Cardiac muscle cell (in vitro differentiated cells and primary cell): Measurements from ENCODE around the gene FLRT3. TPM values are rescaled to one million over a fixed set of nuclear protein-coding genes. Genes with fewer than 3 reads are reported as not detected.

Experiments
- DNase-seq, 2 donors: peaks; one replicate each; pipeline versions ENCODE4 v3.0.0 to v3.0.0-alpha.2; 2010 to 2017; ENCODE audit warnings: low read depth in 1 of 2, low spot score in 1 of 2
- H3K27ac ChIP-seq: fragments of 200-600 bp; sonication (generic); 2 replicates; pipeline ENCODE4 v1.5.1; 2016
- H3K27me3 ChIP-seq: fragments of 200-600 bp; sonication (generic); 2 replicates; pipeline ENCODE4 v1.6.0; 2016; ENCODE audit warnings: control low read depth
- H3K36me3 ChIP-seq: fragments of 200-600 bp; sonication (generic); 2 replicates; pipeline ENCODE4 v1.5.1; 2016; ENCODE audit warnings: control low read depth
- H3K4me1 ChIP-seq: fragments of 200-600 bp; sonication (generic); 2 replicates; pipeline ENCODE4 v1.8.1; 2017; ENCODE audit warnings: low read depth, mild to moderate bottlenecking, mixed run types
- H3K4me3 ChIP-seq: fragments of 200-600 bp; sonication (generic); 2 replicates; pipeline ENCODE4 v1.5.1; 2016; ENCODE audit warnings: mild to moderate bottlenecking
- H3K9me3 ChIP-seq: fragments of 200-600 bp; sonication (generic); 2 replicates; pipeline ENCODE4 v1.5.1; 2017; ENCODE audit warnings: low read depth, mild to moderate bottlenecking, control low read depth
- CTCF ChIP-seq: IDR thresholded peaks from 2 replicates; pipeline ENCODE4 v1.5.1; 2012; ENCODE audit warnings: low read depth, mild to moderate bottlenecking, low read length
- polyA plus RNA-seq: library from polyadenylated mRNA; unstranded; fragments of >200 nt; fragmentation: Nextera tagmentation; extraction: Ambion mirVana; gene quantifications from 2 replicates; pipeline ENCODE4 v1.2.1, GENCODE V29; 2016
- total RNA-seq: library from RNA; depleted of rRNA; stranded (reverse); fragments of >200 nt; gene quantifications from 2 replicates; pipeline ENCODE4 v1.2.3, GENCODE V29; 2016

Gene FLRT3
- total and polyA plus RNA-seq, 2 experiments from 2014 or later, result 3.2 to 5.4 TPM

GRCh38 chr20:14378326-14378725 lies 40.9 kb upstream of the FLRT3 start:
- DNase-seq, result no peak
- Histone ChIP-seq H3K4me3 (no peak overlapping the region), H3K9me3 (no peaks in the 10 kb centered on the region), H3K27me3 (no peaks in the 10 kb centered on the region), H3K4me1 (peaks cover 22% of the 10 kb centered on the region), H3K36me3 (no peaks in the 10 kb centered on the region), H3K27ac (no peak overlapping the region)
- TF ChIP-seq CTCF, result no peak

GRCh38 chr20:14375416-14375985 lies 38.1 kb upstream of the FLRT3 start:
- no peaks in the 10 kb centered on the region for H3K9me3 ChIP-seq
- peaks cover 22% of the 10 kb centered on the region for H3K4me1 ChIP-seq
- H3K36me3 ChIP-seq, result no peaks in the 10 kb centered on the region
- no peak overlapping the region for H3K4me3 ChIP-seq
- peak in 1 of 2 donors; percentile 10 for DNase-seq
- no peak overlapping the region for H3K27ac ChIP-seq
- TF ChIP-seq CTCF, result no peak
- H3K27me3 ChIP-seq, result no peaks in the 10 kb centered on the region

GRCh38 chr20:14374196-14374595 lies 36.8 kb upstream of the FLRT3 start:
- DNase-seq, result peak in 1 of 2 donors; percentile 15
- Histone ChIP-seq H3K4me1 (peaks cover 22% of the 10 kb centered on the region), H3K4me3 (no peak overlapping the region), H3K9me3 (no peaks in the 10 kb centered on the region), H3K27ac (no peak overlapping the region), H3K36me3 (no peaks in the 10 kb centered on the region), H3K27me3 (no peaks in the 10 kb centered on the region)
- no peak for TF ChIP-seq CTCF

- Histone ChIP-seq H3K27ac (no peak overlapping the region), H3K9me3 (no peaks in the 10 kb centered on the region), H3K4me1 (no peaks in the 10 kb centered on the region), H3K36me3 (no peaks in the 10 kb centered on the region), H3K27me3 (no peaks in the 10 kb centered on the region), H3K4me3 (no peak overlapping the region)
- TF ChIP-seq CTCF, result no peak
- DNase-seq, result no peak
Measured at GRCh38 chr20:14361509-14362345, 24.3 kb upstream of the FLRT3 start.

- H3K4me1 ChIP-seq, result no peaks in the 10 kb centered on the region
- H3K27ac ChIP-seq, result no peak overlapping the region
- no peak for DNase-seq
- H3K9me3 ChIP-seq, result no peaks in the 10 kb centered on the region
- no peaks in the 10 kb centered on the region for H3K36me3 ChIP-seq
- no peak overlapping the region for H3K4me3 ChIP-seq
- TF ChIP-seq CTCF, result no peak
- no peaks in the 10 kb centered on the region for H3K27me3 ChIP-seq
Measured at GRCh38 chr20:14360416-14360815, 23.0 kb upstream of the FLRT3 start.
